Kidney epithelial cell (primary cell): Measurements from ENCODE around the gene NHSL1. TPM values are rescaled to one million over a fixed set of nuclear protein-coding genes. Genes with fewer than 3 reads are reported as not detected.

ENCODE experiments used
- DNase-seq: peaks from one replicate; pipeline ENCODE4 v3.0.0-alpha.2; 2010; ENCODE audit warnings: low read depth
- H3K27me3 ChIP-seq: 2 replicates; pipeline ENCODE4 v1.6.0; 2011; ENCODE audit warnings: low read length; ENCODE audit not compliant: control insufficient read depth, insufficient read depth
- H3K36me3 ChIP-seq: 2 replicates; pipeline ENCODE4 v1.5.1; 2011; ENCODE audit warnings: low read length; ENCODE audit not compliant: control insufficient read depth, insufficient read depth
- H3K4me3 ChIP-seq: 2 replicates; pipeline ENCODE4 v1.5.1; 2011; ENCODE audit warnings: low read depth, mild to moderate bottlenecking, control low read depth, low read length
- CTCF ChIP-seq: IDR thresholded peaks from 2 replicates; pipeline ENCODE4 v1.5.1; 2011; ENCODE audit warnings: mild to moderate bottlenecking, moderate library complexity, low read length, control low read depth, inconsistent platforms; ENCODE audit not compliant: insufficient read depth, poor library complexity, severe bottlenecking
- total RNA-seq: library from RNA; depleted of rRNA; stranded (reverse); fragments of >200 nt; gene quantifications from 2 replicates; pipeline ENCODE4 v1.2.3, GENCODE V29; 2015

Gene NHSL1
- total RNA-seq, 1 donor from 2014 or later, result 11.5 TPM

GRCh38 chr6:138535728-138536455 is 36.6 kb upstream of the NHSL1 start:
- H3K27me3 ChIP-seq, result no peaks in the 10 kb centered on the region
- TF ChIP-seq CTCF, result no peak
- DNase-seq, result no peak
- H3K4me3 ChIP-seq, result no peak overlapping the region
- H3K36me3 ChIP-seq, result no peaks in the 10 kb centered on the region

- H3K36me3 ChIP-seq, result no peaks in the 10 kb centered on the region
- no peaks in the 10 kb centered on the region for H3K27me3 ChIP-seq
- TF ChIP-seq CTCF, result no peak
- no peak for DNase-seq
- H3K4me3 ChIP-seq, result no peak overlapping the region
These were observed 34.4 kb upstream of the NHSL1 start for GRCh38 chr6:138533667-138534066.

GRCh38 chr6:138531387-138531786 is 32.1 kb upstream of the NHSL1 start:
- TF ChIP-seq CTCF, result no peak
- Histone ChIP-seq H3K27me3 (no peaks in the 10 kb centered on the region), H3K4me3 (no peak overlapping the region), H3K36me3 (no peaks in the 10 kb centered on the region)
- no peak for DNase-seq

GRCh38 chr6:138529478-138529877 is 30.2 kb upstream of the NHSL1 start:
- H3K4me3 ChIP-seq, result no peak overlapping the region
- DNase-seq, result no peak
- no peaks in the 10 kb centered on the region for H3K27me3 ChIP-seq
- TF ChIP-seq CTCF, result no peak
- H3K36me3 ChIP-seq, result no peaks in the 10 kb centered on the region

GRCh38 chr6:138528956-138529355 is 29.7 kb upstream of the NHSL1 start:
- no peak for TF ChIP-seq CTCF
- H3K36me3 ChIP-seq, result no peaks in the 10 kb centered on the region
- no peak for DNase-seq
- no peaks in the 10 kb centered on the region for H3K27me3 ChIP-seq
- H3K4me3 ChIP-seq, result no peak overlapping the region

GRCh38 chr6:138528137-138528536 is 28.8 kb upstream of the NHSL1 start:
- no peak for DNase-seq
- TF ChIP-seq CTCF, result no peak
- no peaks in the 10 kb centered on the region for H3K36me3 ChIP-seq
- no peaks in the 10 kb centered on the region for H3K27me3 ChIP-seq
- H3K4me3 ChIP-seq, result no peak overlapping the region
